SJSA1 (cell line): ENCODE measurements around the gene USH1C. TPM values are rescaled to one million over a fixed set of nuclear protein-coding genes. Genes with fewer than 3 reads are reported as not detected.

ENCODE experiments used
- total RNA-seq: library from RNA; depleted of rRNA; stranded (reverse); fragments of >200 nt; shearing (Covaris generic); gene quantifications from 2 replicates; pipeline ENCODE4 v1.2.3, GENCODE V29; 2014; rRNA removed

The USH1C gene
- total RNA-seq, 1 experiment from 2014 or later, result not detected

Other genes with a start within 250 kb of the USH1C start
- 0.13 and 1.4 TPM in 2 replicates for gene NCR3LG1, start 192.6 kb downstream of the USH1C start, total RNA-seq
- not detected in 2 replicates for gene KCNJ11, start 155.8 kb downstream of the USH1C start, total RNA-seq
- gene ABCC8, start 67.6 kb downstream of the USH1C start, total RNA-seq, result not detected in 2 replicates
- gene OTOG, start 2.8 kb upstream of the USH1C start, total RNA-seq, result not detected in 2 replicates
- gene MYOD1, start 175.2 kb upstream of the USH1C start, total RNA-seq, result not detected in 2 replicates
- gene KCNC1, start 190.4 kb upstream of the USH1C start, total RNA-seq, result not detected in 2 replicates